Activated CD4-positive, alpha-beta T cell treated with anti-CD3 and anti-CD28 coated beads, Interleukin-2, Interleukin-6, amounts not matched to agents 100 ng/mL and 50 ng/mL, durations not matched to agents 16 hours and 8 hours (primary cell): ENCODE results near the gene GOLPH3L.
"Not testable (repeated sequence)": the region's sequence is repeated elsewhere in the genome, so short reads cannot be mapped to it uniquely, and the experiment has no call there.

Experiments used
- DNase-seq: peaks from one replicate; pipeline ENCODE4 v3.0.0-alpha.2; 2020

The GOLPH3L gene

GRCh38 chr1:150696995-150697927 lies at the start of gene GOLPH3L:
GOLPH3L (minus strand) TSS chr1:150697154; CDS start chr1:150694838, 2,316 bp downstream.
- DNase-seq = peak; percentile 97

GRCh38 chr1:150730130-150730721 lies 33.3 kb upstream of the GOLPH3L start:
- no peak for DNase-seq

GRCh38 chr1:150724336-150724735 lies 27.4 kb upstream of the GOLPH3L start:
- DNase-seq = no peak

GRCh38 chr1:150720703-150721102 lies 23.7 kb upstream of the GOLPH3L start, which contains the start of gene HORMAD1:
HORMAD1 (minus strand) TSS chr1:150720895; CDS start chr1:150719505, 1,390 bp downstream.
- no peak for DNase-seq

- no peak for DNase-seq
These were observed 23.1 kb upstream of the GOLPH3L start for GRCh38 chr1:150720098-150720497.

- DNase-seq = no peak
These were observed 21.4 kb upstream of the GOLPH3L start for GRCh38 chr1:150718225-150718891.

- not testable (repeated sequence) for DNase-seq
These were observed 12.1 kb upstream of the GOLPH3L start for GRCh38 chr1:150709031-150709430.

- DNase-seq = peak; percentile 60
These were observed 11.6 kb upstream of the GOLPH3L start for GRCh38 chr1:150708595-150708994.

- DNase-seq = no peak
These were observed 9.1 kb upstream of the GOLPH3L start for GRCh38 chr1:150706091-150706490.

- DNase-seq = no peak
These were observed 6.5 kb upstream of the GOLPH3L start for GRCh38 chr1:150703427-150703826.

- DNase-seq = no peak
These were observed 364 bp downstream of the GOLPH3L start for GRCh38 chr1:150696590-150696989.

- DNase-seq = no peak
These were observed 792 bp downstream of the GOLPH3L start for GRCh38 chr1:150696162-150696561.

- DNase-seq = no peak
These were observed 1.4 kb downstream of the GOLPH3L start for GRCh38 chr1:150695561-150695960.

GRCh38 chr1:150692720-150693119 lies 4.2 kb downstream of the GOLPH3L start:
- no peak for DNase-seq

- no peak for DNase-seq
These were observed 8.2 kb downstream of the GOLPH3L start for GRCh38 chr1:150688763-150689162.

- DNase-seq = no peak
These were observed 10.7 kb downstream of the GOLPH3L start for GRCh38 chr1:150686275-150686674.

GRCh38 chr1:150683914-150684313 lies 13.0 kb downstream of the GOLPH3L start:
- peak; percentile 6 for DNase-seq

GRCh38 chr1:150678988-150679387 lies 18.0 kb downstream of the GOLPH3L start:
- no peak for DNase-seq

GRCh38 chr1:150674881-150675280 lies 22.1 kb downstream of the GOLPH3L start:
- DNase-seq = no peak

- DNase-seq = no peak
These were observed 33.6 kb downstream of the GOLPH3L start for GRCh38 chr1:150663321-150663720.

- no peak for DNase-seq
These were observed 34.1 kb downstream of the GOLPH3L start for GRCh38 chr1:150662811-150663210.

GRCh38 chr1:150661156-150661555 lies 35.8 kb downstream of the GOLPH3L start:
- no peak for DNase-seq

- DNase-seq = no peak
These were observed 36.4 kb downstream of the GOLPH3L start for GRCh38 chr1:150660584-150660983.
